ENCODE measurements around the gene MTF1. TPM values are rescaled to one million over a fixed set of nuclear protein-coding genes. Genes with fewer than 3 reads are reported as not detected.

Gene MTF1
- total and polyA plus RNA-seq, 2 experiments from 2014 or later = 2.1 to 14.4 TPM

GRCh38 chr1:37813529-37814145 lies 45.8 kb downstream of the MTF1 start:
- no peak overlapping the region for H2AFZ ChIP-seq
- no peak for TF ChIP-seq EZH2 (IDR thresholded peaks at IDR 0.05; ENCODE audit: insufficient read depth, poor library complexity, severe bottlenecking)
- TF ChIP-seq EZH2phosphoT487 (IDR thresholded peaks at IDR 0.05; ENCODE audit: insufficient read depth, low read depth) = no peak
- H3K4me2 ChIP-seq (ENCODE audit: unreplicated experiment) = no peak overlapping the region
- WGBS, 2 experiments (ENCODE audit: low coverage in 1 of 2, low lambda C conversion rate in 2 of 2, missing lambda C conversion rate in 2 of 2) = 36 to 38% methylated on average over 2 of the region's 2 CpGs
- peaks cover 11% of the 10 kb centered on the region; the same call in 1 of the 2 replicates for H3K36me3 ChIP-seq (ENCODE audit: low read depth)
- H3F3A ChIP-seq (ENCODE audit: insufficient read depth) = peaks cover 31% of the 10 kb centered on the region
- no peaks in the 10 kb centered on the region for H3K27me3 ChIP-seq (replicated peaks; ENCODE audit: insufficient read depth)
- H3K79me2 ChIP-seq (ENCODE audit: insufficient read depth) = peaks cover 67% of the 10 kb centered on the region
- H3K4me3 ChIP-seq = no peak overlapping the region
- DNase-seq = no peak
- peak overlapping the region; percentile 27; the same call in 1 of the 2 replicates for H3K27ac ChIP-seq
- no peaks in the 10 kb centered on the region for H3K9me2 ChIP-seq (ENCODE audit: insufficient read depth)
- no peaks in the 10 kb centered on the region for H3K9me3 ChIP-seq (ENCODE audit: low read depth)
- no peak overlapping the region; the same call in 1 of the 2 replicates for H3K9ac ChIP-seq
- in situ Hi-C loops (cut with MboI) = no loop called here
- no peaks in the 10 kb centered on the region for H4K20me1 ChIP-seq (ENCODE audit: insufficient read depth)
- H3K4me1 ChIP-seq (ENCODE audit: insufficient read depth) = peaks cover 19% of the 10 kb centered on the region

DNA sequence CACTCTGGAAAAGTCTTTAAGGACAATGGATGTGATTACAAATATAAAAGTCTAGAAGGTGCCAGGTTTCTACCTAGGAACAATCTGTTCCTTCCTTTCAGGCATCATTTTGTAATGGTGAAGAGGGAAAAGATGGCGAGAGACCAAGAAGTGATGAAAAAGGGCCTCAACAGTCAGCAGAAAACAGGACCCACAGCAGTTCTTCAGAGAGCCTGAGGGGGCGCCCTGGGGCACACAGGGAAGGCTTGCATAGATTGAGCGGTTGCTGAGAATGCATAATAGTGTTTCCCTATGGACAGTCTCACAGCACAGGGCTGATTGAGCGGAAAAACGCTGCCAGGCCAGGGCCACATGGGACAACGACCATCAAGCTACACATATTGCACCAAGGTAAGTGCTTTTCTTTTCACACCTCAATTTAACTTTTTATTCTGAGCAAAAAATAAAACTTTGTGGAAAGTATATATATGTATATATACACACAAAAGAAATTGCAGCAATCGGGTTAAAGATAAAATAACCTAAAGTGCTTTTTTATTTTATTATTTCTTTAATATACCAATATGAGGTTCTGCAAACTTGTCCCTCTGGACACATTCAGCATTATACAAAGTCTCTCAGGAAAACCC lies 48.3 kb downstream of the MTF1 start:
- H2AFZ ChIP-seq = no peak overlapping the region
- H3K4me1 ChIP-seq (ENCODE audit: insufficient read depth) = peaks cover 26% of the 10 kb centered on the region
- H3K9ac ChIP-seq = no peak overlapping the region
- H3K9me3 ChIP-seq (ENCODE audit: low read depth) = no peaks in the 10 kb centered on the region
- DNase-seq = peak; percentile 90
- no peaks in the 10 kb centered on the region for H4K20me1 ChIP-seq (ENCODE audit: insufficient read depth)
- no peak for TF ChIP-seq EZH2 (IDR thresholded peaks at IDR 0.05; ENCODE audit: insufficient read depth, poor library complexity, severe bottlenecking)
- TF ChIP-seq EZH2phosphoT487 (IDR thresholded peaks at IDR 0.05; ENCODE audit: insufficient read depth, low read depth) = no peak
- H3K36me3 ChIP-seq (ENCODE audit: low read depth) = peaks cover 6% of the 10 kb centered on the region
- peaks cover 76% of the 10 kb centered on the region for H3K79me2 ChIP-seq (ENCODE audit: insufficient read depth)
- peaks cover 31% of the 10 kb centered on the region for H3F3A ChIP-seq (ENCODE audit: insufficient read depth)
- no peak overlapping the region for H3K4me2 ChIP-seq (ENCODE audit: unreplicated experiment)
- peak overlapping the region; percentile 80 for H3K27ac ChIP-seq
- 58 to 64% methylated on average over 7 of the region's 7 CpGs for WGBS, 2 experiments (ENCODE audit: low coverage in 1 of 2, low lambda C conversion rate in 2 of 2, missing lambda C conversion rate in 2 of 2)
- no peaks in the 10 kb centered on the region for H3K27me3 ChIP-seq (replicated peaks; ENCODE audit: insufficient read depth)
- no peaks in the 10 kb centered on the region for H3K9me2 ChIP-seq (ENCODE audit: insufficient read depth)
- in situ Hi-C loops (cut with MboI) = no loop called here
- H3K4me3 ChIP-seq = no peak overlapping the region

DNA sequence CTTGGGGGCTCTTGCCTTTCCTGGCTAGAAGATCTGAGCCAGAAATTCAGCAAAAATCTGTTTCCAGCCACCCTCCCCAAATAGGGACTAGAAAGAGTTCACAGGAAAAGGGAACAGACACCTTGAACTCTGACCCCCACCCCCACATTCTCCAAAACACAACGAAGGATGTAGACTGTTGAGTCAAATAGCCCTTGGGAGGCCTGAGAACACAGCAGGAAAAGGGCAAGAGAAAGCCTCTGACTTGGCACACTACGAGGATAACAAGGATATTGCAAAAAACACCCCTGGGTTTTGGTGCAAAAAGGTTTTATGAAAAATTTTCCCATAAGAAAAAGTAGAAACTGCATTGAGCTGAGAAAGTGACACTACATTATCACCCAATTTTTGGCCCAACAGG lies 49.5 kb downstream of the MTF1 start:
- peaks cover 17% of the 10 kb centered on the region for H3K36me3 ChIP-seq (ENCODE audit: low read depth)

DNA sequence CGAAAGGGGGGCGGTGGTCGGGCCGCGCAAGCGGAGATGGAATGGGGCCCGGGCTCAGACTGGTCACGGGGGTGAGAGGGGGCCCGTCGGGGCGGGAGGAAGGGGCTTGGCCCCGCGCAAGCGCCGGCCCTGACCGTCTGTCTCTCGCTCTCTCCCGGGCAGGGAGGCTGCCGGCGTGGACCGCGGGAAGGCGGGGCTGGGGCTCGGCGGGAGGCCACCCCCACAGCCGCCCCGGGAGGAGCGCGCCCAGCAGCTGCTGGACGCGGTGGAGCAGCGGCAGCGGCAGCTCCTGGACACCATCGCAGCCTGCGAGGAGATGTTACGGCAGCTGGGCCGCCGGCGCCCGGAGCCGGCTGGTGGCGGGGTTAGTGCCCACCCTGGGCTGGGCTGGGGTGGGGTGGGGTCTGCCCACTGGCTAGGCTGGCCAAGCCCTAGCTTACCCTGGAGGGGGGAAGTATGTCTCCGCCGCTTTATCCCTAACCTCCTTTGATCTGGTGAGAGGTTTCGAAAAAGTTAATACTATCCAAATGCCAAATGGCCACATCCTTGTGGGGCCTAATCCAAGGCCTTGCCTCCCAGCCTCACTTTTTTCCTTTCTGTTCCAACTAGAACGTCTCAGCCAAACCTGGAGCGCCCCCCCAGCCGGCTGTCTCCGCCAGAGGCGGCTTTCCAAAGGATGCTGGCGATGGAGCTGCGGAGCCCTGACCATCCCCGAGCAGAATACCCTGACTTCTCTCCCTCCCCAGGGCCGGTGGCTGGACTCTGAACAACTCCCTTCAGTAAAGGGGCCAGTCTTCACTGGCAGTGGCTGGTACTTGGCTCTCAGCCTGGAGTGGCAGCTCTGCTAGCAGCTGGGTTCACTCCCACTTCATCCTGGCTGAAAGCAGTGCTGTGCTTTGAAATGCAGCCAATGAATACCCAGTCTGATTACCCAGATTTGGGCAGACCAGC lies 50.7 kb downstream of the MTF1 start:
- Histone ChIP-seq H3K27ac (peak overlapping the region; percentile 80), H3K4me2 (ENCODE audit: unreplicated experiment) (peak overlapping the region; percentile 89), H3K4me1 (ENCODE audit: insufficient read depth) (peaks cover 26% of the 10 kb centered on the region), H3K27me3 (replicated peaks; ENCODE audit: insufficient read depth) (no peaks in the 10 kb centered on the region), H3K9me3 (ENCODE audit: low read depth) (no peaks in the 10 kb centered on the region), H4K20me1 (ENCODE audit: insufficient read depth) (no peaks in the 10 kb centered on the region), H3K9me2 (ENCODE audit: insufficient read depth) (no peaks in the 10 kb centered on the region), H3K9ac (peak overlapping the region; percentile 88), H3K4me3 (peak overlapping the region; percentile 96), H3F3A (ENCODE audit: insufficient read depth) (peaks cover 33% of the 10 kb centered on the region), H3K36me3 (ENCODE audit: low read depth) (peaks cover 30% of the 10 kb centered on the region), H2AFZ (peak overlapping the region; percentile 83), H3K79me2 (ENCODE audit: insufficient read depth) (peaks cover 74% of the 10 kb centered on the region)
- DNase-seq = peak; percentile 90
- TF ChIP-seq EZH2phosphoT487 (IDR thresholded peaks at IDR 0.05; ENCODE audit: insufficient read depth, low read depth) (no peak), EZH2 (IDR thresholded peaks at IDR 0.05; ENCODE audit: insufficient read depth, poor library complexity, severe bottlenecking) (no peak)
- WGBS, 2 experiments (ENCODE audit: low coverage in 1 of 2, low lambda C conversion rate in 2 of 2, missing lambda C conversion rate in 2 of 2) = 1 to 2% methylated on average over 36 to 45 of the region's 54 CpGs
- in situ Hi-C loops (cut with MboI) = no loop called here

More for the DNA sequence above, 49.5 kb downstream of the MTF1 start:
- WGBS, 2 experiments (ENCODE audit: low coverage in 1 of 2, low lambda C conversion rate in 2 of 2, missing lambda C conversion rate in 2 of 2) = 23 to 26% methylated on average over 2 of the region's 2 CpGs
- Histone ChIP-seq H3K4me3 (peak overlapping the region; percentile 96; the same call in 1 of the 2 replicates), H3K9me3 (ENCODE audit: low read depth) (no peaks in the 10 kb centered on the region), H3F3A (ENCODE audit: insufficient read depth) (peaks cover 31% of the 10 kb centered on the region), H4K20me1 (ENCODE audit: insufficient read depth) (no peaks in the 10 kb centered on the region), H3K9ac (peak overlapping the region; percentile 88; the same call in 1 of the 2 replicates), H3K79me2 (ENCODE audit: insufficient read depth) (peaks cover 86% of the 10 kb centered on the region), H3K4me1 (ENCODE audit: insufficient read depth) (peaks cover 26% of the 10 kb centered on the region), H2AFZ (no peak overlapping the region), H3K9me2 (ENCODE audit: insufficient read depth) (no peaks in the 10 kb centered on the region), H3K4me2 (ENCODE audit: unreplicated experiment) (peak overlapping the region; percentile 89), H3K27me3 (replicated peaks; ENCODE audit: insufficient read depth) (no peaks in the 10 kb centered on the region), H3K27ac (peak overlapping the region; percentile 80)
- no peak for TF ChIP-seq EZH2 (IDR thresholded peaks at IDR 0.05; ENCODE audit: insufficient read depth, poor library complexity, severe bottlenecking)
- TF ChIP-seq EZH2phosphoT487 (IDR thresholded peaks at IDR 0.05; ENCODE audit: insufficient read depth, low read depth) = no peak
- in situ Hi-C loops (cut with MboI) = no loop called here
- DNase-seq = peak; percentile 46

Measured in GM23248 (cell line).